HL-60/S4 treated with phorbol 12-myristate 13-acetate at 8.2 ng/mL for 4 days and 3 days (cell line): Measurements from ENCODE around the gene BTK.

Source experiments
- in situ Hi-C: fragments of 300-500 bp; cut with MboI; formaldehyde crosslinking; loops from 2 replicates; pipeline ENCODE4 v1.15.0; 2022; ENCODE audit warnings: low sequenced_read_pairs

Gene BTK

DNA sequence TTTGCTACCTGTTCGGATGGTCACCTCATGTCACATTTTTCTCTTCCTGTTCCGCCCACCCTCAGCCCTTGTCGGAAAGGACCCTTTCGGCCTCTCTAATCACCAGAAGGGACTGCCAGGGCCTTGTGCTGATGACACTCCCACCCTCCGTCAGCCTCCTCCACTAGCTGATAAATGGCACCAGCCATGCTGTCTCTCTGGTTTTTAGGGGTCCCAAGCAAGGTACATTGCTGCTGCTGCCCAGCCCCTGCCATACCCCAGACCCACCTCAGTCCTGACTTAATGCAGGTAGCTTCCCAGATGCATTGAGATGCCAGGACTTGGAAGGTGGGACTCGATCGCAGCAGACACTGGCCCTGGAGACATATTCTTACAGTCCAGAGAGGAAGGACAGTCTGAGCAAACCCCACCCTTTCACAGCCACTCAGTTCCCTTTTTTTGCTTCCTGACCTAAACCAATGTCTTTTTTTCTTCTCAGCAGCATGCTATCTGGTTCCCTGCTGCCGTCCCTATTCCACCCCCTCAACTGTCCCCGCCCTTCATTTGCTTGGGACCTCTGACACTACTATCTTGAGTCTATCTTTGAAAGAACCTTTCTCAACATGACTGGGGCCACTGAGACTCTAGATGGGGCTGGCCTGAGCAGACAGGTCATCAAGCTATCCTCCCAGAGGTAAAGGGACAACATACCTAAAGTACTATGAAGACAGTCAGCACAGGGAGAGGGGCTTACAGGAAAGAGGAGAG lies at the start of gene BTK:
BTK (minus strand) TSS at position 397 of the 747 bp plus-strand sequence. CDS start 10,907 bp downstream, outside the sequence.
- in situ Hi-C loops, result no loop called here

DNA sequence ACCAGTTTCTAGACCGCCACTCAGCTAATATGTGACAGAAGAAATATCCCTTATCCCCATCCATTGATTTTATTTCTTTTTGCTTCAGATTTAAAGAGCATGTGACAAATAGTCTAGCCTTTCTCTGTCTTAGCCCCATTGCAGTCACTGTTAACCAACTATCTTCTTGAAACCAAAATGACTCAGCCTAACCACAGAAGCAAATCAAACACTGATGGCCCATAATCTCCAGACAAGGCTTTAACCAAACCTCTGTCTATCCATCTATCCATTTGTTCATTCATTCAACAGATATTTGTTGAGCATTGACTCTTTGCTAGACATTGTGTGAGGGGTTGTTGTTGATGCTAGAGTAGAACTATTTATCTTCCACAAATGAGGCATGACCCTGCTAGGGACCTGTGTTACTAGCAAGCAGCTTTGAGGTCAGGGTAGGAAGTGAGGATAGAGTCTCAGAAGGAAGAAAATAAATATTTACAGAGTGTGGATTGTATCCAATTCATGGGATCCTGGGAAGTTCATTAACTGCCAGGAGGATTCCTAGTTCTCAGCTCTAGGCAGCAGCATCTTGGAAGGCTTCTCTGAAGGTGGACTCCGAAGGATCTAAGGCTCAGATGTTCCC lies 44.6 kb upstream of the BTK start:
- in situ Hi-C loops, result no loop called here

DNA sequence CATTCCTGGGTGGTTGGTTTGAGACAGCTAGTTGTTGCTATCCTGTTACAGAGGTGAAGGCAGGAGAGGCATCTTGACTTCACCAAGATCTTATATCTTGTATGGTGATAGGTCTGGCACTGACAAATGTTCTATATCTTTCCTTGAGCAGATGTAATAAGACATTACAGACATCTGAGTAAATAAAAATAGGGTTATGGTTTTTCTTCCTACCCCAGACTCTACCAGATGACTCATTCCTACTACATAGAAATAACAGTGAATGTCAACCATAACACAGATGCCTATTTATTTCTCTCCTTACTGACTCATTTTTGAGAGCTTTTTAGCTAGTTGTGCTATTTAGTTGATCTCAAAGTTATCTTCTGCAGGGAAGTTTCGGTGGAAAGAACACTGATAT lies 43.9 kb upstream of the BTK start:
- in situ Hi-C loops, result no loop called here

GRCh38 chrX:101427954-101428353 lies 42.0 kb upstream of the BTK start:
- in situ Hi-C loops, result no loop called here

DNA sequence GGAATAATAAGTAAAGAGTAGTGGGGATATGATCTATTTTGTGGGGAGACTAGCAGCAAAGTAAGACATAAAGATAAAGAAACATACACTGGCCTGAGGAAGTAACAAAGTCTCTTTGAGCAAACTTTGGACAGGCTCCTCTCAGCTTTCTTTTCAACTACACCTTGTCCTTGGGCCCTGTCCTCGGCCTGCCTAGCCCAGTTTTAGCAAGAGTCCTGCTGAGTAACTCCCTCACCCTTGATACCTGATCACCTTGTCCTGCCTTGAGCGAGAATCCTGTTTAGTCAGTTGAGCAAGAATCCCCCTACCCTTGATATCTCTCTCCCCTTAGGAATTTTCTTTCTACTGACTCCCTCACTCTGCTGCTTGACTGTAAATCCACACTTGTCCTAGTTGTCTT lies 33.5 kb upstream of the BTK start:
- in situ Hi-C loops, result no loop called here

DNA sequence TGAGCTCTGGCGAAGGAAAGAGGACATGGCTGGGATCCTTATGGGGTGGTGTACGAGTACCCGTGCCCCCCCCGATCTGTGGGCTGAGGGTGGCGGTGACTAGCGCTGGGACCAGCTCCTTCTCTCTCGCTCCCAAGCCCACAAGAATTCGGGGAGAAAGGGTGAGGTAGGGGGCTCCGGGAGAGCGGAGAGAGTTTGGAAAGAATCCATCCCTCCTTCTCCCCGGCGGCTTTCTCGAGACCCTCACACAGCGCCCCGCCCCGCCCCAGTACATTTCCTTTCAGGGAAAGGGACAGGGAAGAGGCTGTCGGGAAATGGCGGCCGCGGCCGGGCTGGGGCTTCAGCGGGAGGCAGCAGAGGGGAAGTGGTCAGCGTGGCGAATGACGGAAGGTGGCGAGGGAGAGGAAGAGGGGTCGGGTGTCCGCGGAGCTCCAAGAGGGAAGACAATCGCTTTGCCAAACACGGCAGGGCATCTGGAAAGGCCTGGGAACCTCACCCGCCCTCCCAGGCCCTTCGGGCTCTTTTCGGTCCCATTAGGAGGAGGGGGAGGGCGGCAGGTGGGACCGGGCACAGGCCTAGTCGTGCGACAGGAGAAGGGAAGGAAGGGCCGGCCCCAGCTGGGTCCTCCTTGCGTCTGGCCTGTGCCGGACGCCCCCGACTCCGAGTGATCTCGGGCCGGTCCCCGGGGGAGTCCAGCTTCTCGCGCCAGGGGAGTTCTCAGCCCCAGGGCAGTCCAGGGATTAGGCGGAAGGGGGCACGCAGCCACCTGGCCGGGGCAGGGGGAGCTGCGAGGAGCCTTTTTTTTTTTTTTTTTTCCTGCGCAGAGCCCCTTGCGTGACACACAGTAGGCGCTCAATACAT lies 32.2 kb upstream of the BTK start:
- in situ Hi-C loops, result no loop called here

DNA sequence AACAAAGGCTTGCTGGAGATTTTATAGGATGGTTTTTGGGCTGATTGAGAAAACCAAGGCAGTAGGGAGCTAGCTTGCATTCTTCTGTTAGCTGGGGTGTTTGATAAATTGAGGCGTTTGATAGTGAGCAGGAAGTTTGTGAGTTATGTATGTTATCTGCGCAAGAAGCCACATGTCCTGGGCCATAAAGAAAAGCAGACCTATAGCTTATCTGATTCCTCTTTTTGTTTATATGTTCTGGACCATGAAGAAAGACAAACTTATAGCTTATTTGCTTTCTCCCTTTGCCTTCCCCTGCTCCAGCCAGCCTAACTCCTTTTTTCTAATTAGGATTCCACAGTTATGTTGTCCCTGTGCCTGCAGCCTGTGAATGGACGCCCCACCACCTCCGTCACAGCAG lies 31.2 kb upstream of the BTK start:
- in situ Hi-C loops, result no loop called here

GRCh38 chrX:101416691-101417090 lies 30.7 kb upstream of the BTK start:
- in situ Hi-C loops, result no loop called here

DNA sequence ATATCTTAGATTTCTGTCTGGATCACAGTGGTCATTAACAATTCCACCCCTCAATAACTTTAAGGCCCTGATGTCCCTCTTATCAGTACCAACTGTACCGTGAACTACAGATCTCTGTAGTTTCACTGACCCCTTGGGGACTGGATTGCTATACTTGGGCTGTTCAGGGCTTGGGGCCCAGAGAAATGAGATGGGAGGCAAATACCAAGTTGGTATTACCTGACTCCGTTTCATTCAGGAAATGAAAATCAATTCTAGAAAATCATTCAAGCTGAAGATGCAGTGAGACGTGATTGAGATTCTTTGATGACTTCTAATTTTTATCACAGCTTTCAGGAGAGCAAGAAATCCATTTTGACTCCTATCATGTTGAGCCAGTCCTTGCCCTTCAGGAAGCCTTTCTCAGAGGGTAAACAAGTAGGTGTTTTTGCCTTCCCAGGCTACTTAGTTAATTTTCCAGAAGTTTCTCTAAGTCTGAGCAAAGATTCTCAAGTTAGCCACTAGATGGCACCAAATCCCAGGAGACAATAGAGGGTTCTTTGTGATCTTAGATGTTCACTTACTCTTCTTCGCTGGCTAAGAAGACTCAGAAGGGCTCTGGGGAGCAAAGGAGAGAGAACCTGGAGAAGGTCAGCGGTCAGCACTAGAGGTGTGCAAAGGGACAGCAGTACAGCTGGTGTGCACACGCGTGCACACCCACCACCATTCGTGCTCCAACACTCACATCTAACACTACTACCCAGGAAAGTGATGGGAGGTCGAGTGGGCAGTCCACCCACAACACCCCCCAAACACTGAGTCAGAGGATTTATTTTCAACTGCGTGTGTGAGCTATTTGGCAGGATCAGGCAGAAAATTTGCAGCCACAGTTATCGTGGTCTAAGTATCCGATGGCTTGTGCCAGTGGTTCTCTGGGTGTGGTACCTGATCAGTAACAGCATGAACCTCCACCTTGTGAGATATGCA lies 29.5 kb upstream of the BTK start:
- in situ Hi-C loops, result no loop called here

- in situ Hi-C loops, result no loop called here
Observed at GRCh38 chrX:101411984-101412383, 26.0 kb upstream of the BTK start.

DNA sequence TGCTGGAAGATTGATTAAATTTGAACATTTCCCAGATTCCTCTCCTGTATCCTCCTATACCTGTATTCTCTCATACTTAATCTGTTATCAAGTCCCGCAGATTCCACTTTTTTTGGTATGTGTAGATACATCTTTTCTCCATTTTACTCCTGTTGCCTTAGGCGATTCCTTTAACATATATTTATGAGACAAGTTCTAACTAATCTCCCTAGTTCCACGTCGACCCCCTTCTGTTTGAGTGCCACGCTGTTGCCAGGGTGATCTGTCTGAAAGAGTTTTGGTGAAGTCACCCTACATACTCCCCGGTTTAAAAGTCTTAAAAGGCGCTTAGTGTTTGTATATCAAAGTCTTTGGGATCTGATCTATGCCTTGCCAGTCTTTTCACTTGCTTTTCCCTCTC lies 24.5 kb upstream of the BTK start:
- in situ Hi-C loops, result no loop called here

GRCh38 chrX:101409043-101409442 lies 23.1 kb upstream of the BTK start:
- in situ Hi-C loops, result no loop called here

DNA sequence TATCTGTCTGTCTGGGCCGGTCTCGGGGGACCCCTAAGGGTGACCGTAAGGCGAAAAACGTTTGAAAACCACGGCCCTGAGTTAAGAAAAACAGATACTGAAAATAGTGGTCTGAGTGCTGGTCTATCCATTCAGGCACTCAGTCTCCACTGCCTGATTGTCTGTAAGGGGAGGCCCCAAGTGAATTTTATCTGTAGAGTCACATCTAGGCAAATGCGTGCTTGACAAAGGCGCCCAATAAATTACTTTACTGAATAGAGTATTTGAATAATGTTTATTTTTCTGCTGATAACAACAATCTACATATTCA lies 22.5 kb upstream of the BTK start:
- in situ Hi-C loops, result no loop called here

DNA sequence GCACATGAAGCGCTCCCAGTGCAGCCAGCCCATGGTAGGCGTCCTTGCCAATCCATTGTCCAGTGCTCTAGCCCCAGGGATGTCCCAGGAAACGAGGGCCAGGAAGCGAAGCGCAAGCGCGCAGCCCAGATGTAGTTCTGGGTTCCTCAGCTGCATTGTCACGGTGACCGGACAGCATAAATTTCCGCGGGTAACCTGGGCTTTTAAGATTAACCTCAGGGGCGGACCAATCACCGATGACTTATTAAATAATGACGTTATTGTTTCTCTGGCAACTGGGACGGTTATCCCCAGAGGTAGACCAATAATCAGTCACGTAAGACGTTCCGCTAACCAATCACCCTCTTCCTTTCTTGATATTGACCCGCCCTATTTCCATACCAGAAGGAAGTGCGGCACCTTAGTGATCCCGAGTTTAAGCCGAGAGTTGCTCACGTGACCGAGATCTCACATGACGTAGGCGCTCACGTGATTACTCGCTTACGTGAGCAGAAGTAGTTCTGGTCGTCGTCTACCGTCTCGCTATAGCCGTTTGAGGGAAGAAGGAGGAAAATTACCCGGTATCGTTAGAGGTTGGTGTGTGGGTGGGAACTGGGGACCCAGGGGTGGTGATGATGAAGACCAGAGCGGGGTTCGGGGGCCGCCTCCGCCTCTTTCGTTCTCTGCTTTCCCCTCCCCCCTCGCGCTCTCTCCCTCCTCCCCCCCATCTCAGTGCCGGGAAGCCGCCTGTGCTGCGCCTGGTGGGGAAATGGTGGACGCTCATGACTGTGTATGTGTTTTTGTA lies 21.9 kb upstream of the BTK start, which contains the start of the genes GLA and HNRNPH2:
GLA (minus strand) TSS at position 178 of the 784 bp plus-strand sequence; CDS start at position 156, 22 bp downstream.
HNRNPH2 (plus strand) TSS at position 475 of the 784 bp plus-strand sequence. CDS start 3,767 bp downstream, outside the sequence.
- in situ Hi-C loops, result no loop called here

- in situ Hi-C loops, result no loop called here
Observed at GRCh38 chrX:101407167-101407747, 21.3 kb upstream of the BTK start.

GRCh38 chrX:101399825-101400224 lies 13.8 kb upstream of the BTK start:
- in situ Hi-C loops, result no loop called here

DNA sequence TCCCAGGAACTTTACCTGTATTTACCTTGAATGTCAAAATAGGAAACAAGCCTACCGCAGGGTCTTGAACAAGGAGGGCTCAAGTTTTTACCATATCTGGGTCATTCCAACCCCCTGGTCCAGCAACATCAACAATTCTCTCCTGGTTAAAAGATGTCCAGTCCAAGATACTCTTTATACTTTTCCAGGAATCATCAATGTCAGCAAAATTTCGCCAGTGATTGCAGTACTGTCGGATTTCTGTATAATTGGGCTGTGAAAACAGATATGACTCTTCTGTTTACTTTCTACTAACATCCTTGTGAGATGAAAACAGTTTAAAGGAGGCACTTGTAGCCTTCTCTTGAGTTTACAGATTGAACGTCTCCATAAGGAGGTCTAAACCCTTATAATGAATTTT lies 12.7 kb upstream of the BTK start:
- in situ Hi-C loops, result no loop called here

DNA sequence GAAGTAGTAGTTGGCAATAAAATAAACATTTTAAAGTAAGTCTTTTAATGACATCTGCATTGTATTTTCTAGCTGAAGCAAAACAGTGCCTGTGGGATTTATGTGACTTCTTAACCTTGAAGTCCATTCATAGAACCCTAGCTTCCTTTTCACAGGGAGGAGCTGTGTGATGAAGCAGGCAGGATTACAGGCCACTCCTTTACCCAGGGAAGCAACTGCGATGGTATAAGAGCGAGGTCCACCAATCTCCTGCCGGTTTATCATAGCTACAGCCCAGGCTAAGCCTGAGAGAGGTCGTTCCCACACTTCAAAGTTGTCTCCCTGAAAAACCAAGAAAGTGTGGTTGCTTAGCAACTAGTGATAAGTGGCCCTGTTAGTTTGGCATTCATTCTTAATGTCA lies 11.8 kb upstream of the BTK start:
- in situ Hi-C loops, result no loop called here

GRCh38 chrX:101395789-101396188 lies 9.8 kb upstream of the BTK start:
- in situ Hi-C loops, result no loop called here
